Astrocyte (in vitro differentiated cells and primary cell): ENCODE measurements around the gene HRH2. TPM values are rescaled to one million over a fixed set of nuclear protein-coding genes. Genes with fewer than 3 reads are reported as not detected.

ENCODE experiments used
- DNase-seq: peaks from one replicate; pipeline ENCODE4 v3.0.0-alpha.2; 2010; ENCODE audit warnings: low read depth
- FAIRE-seq: peaks from 2 replicates; lab custom pipeline; 2011; peaks lifted over from hg19 to GRCh38; lab: Jason Lieb, UNC
- H2AFZ ChIP-seq: 2 replicates; pipeline ENCODE4 v1.6.0; 2012; ENCODE audit warnings: low read depth, low read length, inconsistent platforms
- H3K27ac ChIP-seq: 2 replicates; pipeline ENCODE4 v1.5.1; 2011; ENCODE audit warnings: low read depth, low read length, inconsistent platforms
- H3K27me3 ChIP-seq: 2 replicates; pipeline ENCODE4 v1.6.0; 2011; ENCODE audit warnings: low read length, inconsistent platforms; ENCODE audit not compliant: insufficient read depth
- H3K36me3 ChIP-seq: 2 replicates; pipeline ENCODE4 v1.5.1; 2011; ENCODE audit warnings: low read length, inconsistent platforms; ENCODE audit not compliant: insufficient read depth
- H3K4me1 ChIP-seq: 2 replicates; pipeline ENCODE4 v1.5.1; 2011; ENCODE audit warnings: low read length, inconsistent platforms; ENCODE audit not compliant: insufficient read depth
- H3K4me2 ChIP-seq: 2 replicates; pipeline ENCODE4 v1.6.0; 2012; ENCODE audit warnings: low read length, inconsistent platforms
- H3K4me3 ChIP-seq: 2 replicates; pipeline ENCODE4 v1.5.1; 2011; ENCODE audit warnings: low read depth, mild to moderate bottlenecking, low read length, inconsistent platforms; ENCODE audit not compliant: insufficient read depth
- H3K79me2 ChIP-seq: 2 replicates; pipeline ENCODE4 v1.6.0; 2012; ENCODE audit warnings: mild to moderate bottlenecking, low read length, inconsistent platforms; ENCODE audit not compliant: insufficient read depth
- H3K9ac ChIP-seq: 2 replicates; pipeline ENCODE4 v1.6.0; 2012; ENCODE audit warnings: mild to moderate bottlenecking, low read length, inconsistent platforms
- H3K9me3 ChIP-seq: 2 replicates; pipeline ENCODE4 v1.5.1; 2012; ENCODE audit warnings: low read depth, mild to moderate bottlenecking, low read length, inconsistent platforms; ENCODE audit not compliant: insufficient read depth
- H4K20me1 ChIP-seq: 2 replicates; pipeline ENCODE4 v1.6.0; 2012; ENCODE audit warnings: low read length, inconsistent platforms; ENCODE audit not compliant: insufficient read depth
- H3K27ac Mint-ChIP-seq: one replicate; pipeline ENCODE4 v1.8.0; 2021; ENCODE audit warnings: mild to moderate bottlenecking, mixed read lengths; ENCODE audit not compliant: unreplicated experiment
- H3K27me3 Mint-ChIP-seq: one replicate; pipeline ENCODE4 v1.8.0; 2021; ENCODE audit warnings: low read depth, mixed read lengths; ENCODE audit not compliant: unreplicated experiment
- H3K36me3 Mint-ChIP-seq: one replicate; pipeline ENCODE4 v1.8.0; 2021; ENCODE audit warnings: low read depth, mixed read lengths; ENCODE audit not compliant: unreplicated experiment
- H3K4me1 Mint-ChIP-seq: one replicate; pipeline ENCODE4 v1.8.0; 2021; ENCODE audit warnings: low read depth, mixed read lengths; ENCODE audit not compliant: unreplicated experiment
- H3K4me3 Mint-ChIP-seq: one replicate; pipeline ENCODE4 v1.8.0; 2021; ENCODE audit warnings: mild to moderate bottlenecking, moderate library complexity, mixed read lengths; ENCODE audit not compliant: unreplicated experiment
- H3K9me3 Mint-ChIP-seq: one replicate; pipeline ENCODE4 v1.8.0; 2021; ENCODE audit warnings: mild to moderate bottlenecking, mixed read lengths; ENCODE audit not compliant: unreplicated experiment
- EZH2 ChIP-seq: IDR thresholded peaks from 2 replicates; pipeline ENCODE4 v1.6.1; 2012; ENCODE audit warnings: mild to moderate bottlenecking, low read length, inconsistent platforms; ENCODE audit not compliant: insufficient read depth
- total RNA-seq: library from RNA; stranded (reverse); gene quantifications from 2 replicates; pipeline ENCODE4 v1.2.1, GENCODE V29; 2021
- TF ChIP-seq, protein P1 (sequence below): IDR thresholded peaks from 2 replicates; pipeline ENCODE4 v1.5.1; 2011; ENCODE audit warnings: low read depth, mild to moderate bottlenecking, inconsistent platforms, low read length, moderate library complexity; ENCODE audit not compliant: insufficient read depth

HRH2 gene
- total RNA-seq, 1 donor from 2014 or later = 1.9 TPM

DNA sequence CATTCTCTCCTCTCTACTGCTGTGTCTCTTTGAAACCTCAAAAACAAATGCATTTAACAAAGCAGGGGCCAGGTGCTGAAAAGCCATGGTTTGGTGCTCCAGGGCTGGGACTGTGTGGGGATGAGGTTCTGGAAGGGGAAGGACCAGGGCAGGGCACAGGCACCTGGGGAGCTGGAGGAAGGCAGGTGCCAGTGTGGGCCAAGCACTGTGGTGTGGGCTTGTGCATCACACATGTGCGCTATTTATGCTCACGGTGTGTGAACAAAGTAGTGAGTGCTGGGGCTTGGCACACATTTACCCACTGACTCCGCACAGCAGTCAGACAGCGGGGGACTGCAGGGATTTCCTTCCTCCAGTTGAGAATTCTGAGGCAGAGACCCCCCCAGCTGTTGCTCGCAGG is 10.1 kb downstream of the HRH2 start:
- Histone ChIP-seq H4K20me1 (no peaks in the 10 kb centered on the region), H3K4me1 (no peaks in the 10 kb centered on the region), H3K4me2 (no peak overlapping the region), H3K27me3 (no peaks in the 10 kb centered on the region), H3K9me3 (no peaks in the 10 kb centered on the region), H3K9ac (no peak overlapping the region), H2AFZ (no peak overlapping the region), H3K79me2 (no peaks in the 10 kb centered on the region), H3K4me3 (no peak overlapping the region), H3K36me3 (no peaks in the 10 kb centered on the region), H3K27ac (no peak overlapping the region)
- DNase-seq = no peak
- Mint-ChIP-seq H3K36me3 (no peaks in the 10 kb centered on the region), H3K27me3 (peaks cover 71% of the 10 kb centered on the region), H3K9me3 (no peaks in the 10 kb centered on the region), H3K27ac (no peak overlapping the region), H3K4me3 (no peak overlapping the region), H3K4me1 (no peaks in the 10 kb centered on the region)
- no peak for FAIRE-seq
- TF ChIP-seq EZH2 = no peak
- TF ChIP-seq, protein P1, sequence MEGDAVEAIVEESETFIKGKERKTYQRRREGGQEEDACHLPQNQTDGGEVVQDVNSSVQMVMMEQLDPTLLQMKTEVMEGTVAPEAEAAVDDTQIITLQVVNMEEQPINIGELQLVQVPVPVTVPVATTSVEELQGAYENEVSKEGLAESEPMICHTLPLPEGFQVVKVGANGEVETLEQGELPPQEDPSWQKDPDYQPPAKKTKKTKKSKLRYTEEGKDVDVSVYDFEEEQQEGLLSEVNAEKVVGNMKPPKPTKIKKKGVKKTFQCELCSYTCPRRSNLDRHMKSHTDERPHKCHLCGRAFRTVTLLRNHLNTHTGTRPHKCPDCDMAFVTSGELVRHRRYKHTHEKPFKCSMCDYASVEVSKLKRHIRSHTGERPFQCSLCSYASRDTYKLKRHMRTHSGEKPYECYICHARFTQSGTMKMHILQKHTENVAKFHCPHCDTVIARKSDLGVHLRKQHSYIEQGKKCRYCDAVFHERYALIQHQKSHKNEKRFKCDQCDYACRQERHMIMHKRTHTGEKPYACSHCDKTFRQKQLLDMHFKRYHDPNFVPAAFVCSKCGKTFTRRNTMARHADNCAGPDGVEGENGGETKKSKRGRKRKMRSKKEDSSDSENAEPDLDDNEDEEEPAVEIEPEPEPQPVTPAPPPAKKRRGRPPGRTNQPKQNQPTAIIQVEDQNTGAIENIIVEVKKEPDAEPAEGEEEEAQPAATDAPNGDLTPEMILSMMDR = no peak

DNA sequence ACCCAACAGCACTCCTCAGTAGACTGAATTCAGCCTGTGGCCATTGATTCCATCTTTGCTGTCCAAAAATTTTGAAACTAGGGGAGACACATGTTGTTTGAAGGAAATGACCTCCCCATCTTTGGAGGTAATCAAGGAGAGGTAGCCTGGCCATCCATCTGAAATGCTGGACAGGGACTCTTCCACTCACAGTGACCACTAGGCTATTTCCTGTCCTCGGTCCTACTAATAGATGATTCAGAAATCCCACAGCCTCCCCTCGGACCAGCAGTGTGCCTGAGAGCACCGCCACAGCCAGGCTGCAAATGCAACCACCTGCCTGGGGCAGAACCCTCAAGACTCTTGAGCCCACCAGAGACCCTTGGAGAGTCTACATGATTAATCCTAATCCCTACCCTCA is 12.5 kb downstream of the HRH2 start:
- H3K9me3 Mint-ChIP-seq = no peaks in the 10 kb centered on the region
- H3K79me2 ChIP-seq = no peaks in the 10 kb centered on the region
- no peaks in the 10 kb centered on the region for H3K4me1 ChIP-seq
- no peaks in the 10 kb centered on the region for H3K4me1 Mint-ChIP-seq
- no peaks in the 10 kb centered on the region for H3K9me3 ChIP-seq
- TF ChIP-seq EZH2 = no peak
- TF ChIP-seq, protein P1 = no peak
- no peaks in the 10 kb centered on the region for H3K36me3 Mint-ChIP-seq
- FAIRE-seq = no peak
- H3K4me3 Mint-ChIP-seq = no peak overlapping the region
- H3K9ac ChIP-seq = no peak overlapping the region
- H3K27ac Mint-ChIP-seq = no peak overlapping the region
- peaks cover 60% of the 10 kb centered on the region for H3K27me3 Mint-ChIP-seq
- no peak overlapping the region for H3K27ac ChIP-seq
- no peak overlapping the region for H3K4me2 ChIP-seq
- DNase-seq = no peak
- no peak overlapping the region for H2AFZ ChIP-seq
- no peak overlapping the region for H3K4me3 ChIP-seq
- H4K20me1 ChIP-seq = no peaks in the 10 kb centered on the region
- H3K36me3 ChIP-seq = no peaks in the 10 kb centered on the region
- no peaks in the 10 kb centered on the region for H3K27me3 ChIP-seq

DNA sequence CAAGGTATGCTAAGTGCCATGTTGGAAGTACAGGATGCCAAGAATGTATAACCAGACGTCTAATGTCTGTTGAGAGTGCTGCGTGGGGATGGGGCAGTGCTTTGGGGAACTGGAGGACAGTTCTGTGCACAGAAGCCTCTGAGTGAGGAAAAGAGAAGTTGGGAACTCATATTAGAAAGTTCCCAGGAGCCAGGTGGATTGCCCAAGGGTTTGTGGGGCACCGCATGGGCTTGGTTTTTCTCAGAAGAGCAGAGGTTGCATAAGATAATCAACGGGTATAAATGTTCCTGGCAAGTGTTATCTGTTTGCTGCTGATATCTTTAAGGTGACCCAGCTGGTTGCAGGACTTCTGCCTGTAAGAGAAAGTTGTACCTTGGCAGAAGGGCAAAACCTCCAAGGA is 13.1 kb downstream of the HRH2 start:
- Mint-ChIP-seq H3K36me3 (no peaks in the 10 kb centered on the region), H3K27me3 (peaks cover 61% of the 10 kb centered on the region), H3K4me1 (no peaks in the 10 kb centered on the region), H3K27ac (no peak overlapping the region), H3K4me3 (no peak overlapping the region), H3K9me3 (peaks cover 2% of the 10 kb centered on the region)
- no peaks in the 10 kb centered on the region for H3K79me2 ChIP-seq
- H3K4me1 ChIP-seq = no peaks in the 10 kb centered on the region
- H3K4me3 ChIP-seq = no peak overlapping the region
- no peaks in the 10 kb centered on the region for H3K36me3 ChIP-seq
- FAIRE-seq = no peak
- H4K20me1 ChIP-seq = no peaks in the 10 kb centered on the region
- DNase-seq = no peak
- H3K4me2 ChIP-seq = no peak overlapping the region
- H3K9me3 ChIP-seq = no peaks in the 10 kb centered on the region
- no peaks in the 10 kb centered on the region for H3K27me3 ChIP-seq
- H2AFZ ChIP-seq = no peak overlapping the region
- TF ChIP-seq, protein P1 = no peak
- TF ChIP-seq EZH2 = no peak
- no peak overlapping the region for H3K27ac ChIP-seq
- H3K9ac ChIP-seq = no peak overlapping the region
